ENCODE data around the gene UMAD1.

UMAD1 gene

DNA sequence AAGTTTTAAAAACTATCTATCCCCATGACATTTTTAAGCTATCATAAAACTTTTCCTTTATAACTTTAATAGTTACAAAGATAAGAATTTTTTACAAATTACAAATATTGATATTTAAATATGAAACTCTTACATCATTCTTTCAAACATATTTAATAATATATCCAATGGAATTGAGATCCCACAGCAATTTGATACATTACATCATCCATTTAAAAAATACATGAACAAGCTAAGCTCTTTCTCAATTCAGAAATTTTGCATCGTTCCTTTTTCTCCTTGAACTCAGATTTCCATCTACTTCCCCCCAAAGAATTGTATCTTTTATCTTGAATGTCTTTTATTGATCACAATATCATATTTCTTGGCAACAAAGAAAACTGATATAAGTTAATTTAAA, 209.6 kb downstream of the UMAD1 start:
- DNase-seq = no peak

GRCh38 chr7:7851381-7851780, 210.8 kb downstream of the UMAD1 start:
- DNase-seq = no peak

- DNase-seq = no peak
These were observed 211.4 kb downstream of the UMAD1 start for GRCh38 chr7:7851991-7852390.

DNA sequence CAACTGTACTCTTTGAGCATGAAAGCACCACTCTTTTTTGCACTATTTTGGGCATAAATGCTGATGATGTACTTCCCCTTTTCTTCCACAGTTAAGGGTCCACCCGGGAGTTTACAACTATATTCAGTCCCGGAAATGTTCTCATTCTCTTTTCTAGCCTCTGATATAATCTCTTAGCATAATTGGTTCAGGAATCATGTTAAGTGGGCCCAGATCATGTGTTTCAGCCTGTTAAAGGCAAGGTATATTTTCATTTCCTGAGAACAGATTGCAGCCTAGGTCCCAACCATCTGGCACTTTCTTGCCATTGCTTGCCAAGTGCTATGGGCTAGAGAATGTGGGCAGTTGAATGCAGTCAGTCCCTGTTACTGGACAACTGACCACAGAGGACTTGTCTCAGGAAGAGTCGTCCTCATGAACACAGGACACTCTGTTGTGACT, 216.6 kb downstream of the UMAD1 start:
- no peak for DNase-seq

GRCh38 chr7:7858559-7858958, 218.0 kb downstream of the UMAD1 start:
- no peak for DNase-seq

DNA sequence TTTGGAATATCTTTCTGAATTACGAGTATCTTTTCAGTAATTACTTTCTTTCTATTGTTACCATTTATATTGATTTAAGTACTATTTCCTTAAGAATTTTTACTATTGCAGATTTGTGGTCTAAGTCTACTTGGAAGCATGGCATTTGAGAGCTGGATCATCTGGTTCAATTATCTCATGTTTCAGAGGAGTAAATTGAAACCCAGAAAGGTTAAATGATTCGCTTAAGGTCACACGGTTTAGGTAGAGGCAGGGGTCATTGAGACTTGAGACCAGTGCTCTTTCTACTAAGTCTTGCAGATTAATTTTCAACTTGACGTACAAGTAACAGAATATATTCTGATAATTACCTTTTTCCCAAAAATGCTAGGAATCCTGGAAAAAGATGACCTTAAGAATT, 218.9 kb downstream of the UMAD1 start:
- DNase-seq = no peak

DNA sequence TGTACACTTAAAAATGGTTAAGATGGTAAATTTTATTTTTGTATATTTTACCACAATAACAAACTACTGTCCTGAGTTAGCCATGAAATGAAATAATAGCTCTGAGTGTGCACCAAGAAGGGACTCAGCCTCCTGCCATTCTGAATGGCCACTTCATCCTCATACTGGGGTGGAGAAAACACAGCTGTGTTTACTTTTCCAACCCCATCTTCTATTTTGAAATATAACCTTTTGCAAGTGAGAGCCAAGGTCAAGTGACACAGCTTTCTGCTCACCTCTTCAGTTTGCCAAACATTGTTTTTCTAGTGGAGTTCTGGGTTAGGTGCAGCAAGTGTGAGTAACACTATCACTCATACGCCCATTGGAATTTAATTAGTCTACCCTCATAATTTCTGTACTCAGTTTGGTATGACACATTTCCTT, 220.7 kb downstream of the UMAD1 start:
- DNase-seq = peak; percentile 90

GRCh38 chr7:7862393-7862792, 221.8 kb downstream of the UMAD1 start:
- no peak for DNase-seq

- DNase-seq = peak; percentile 4
These were observed 227.5 kb downstream of the UMAD1 start for GRCh38 chr7:7867846-7868571.

DNA sequence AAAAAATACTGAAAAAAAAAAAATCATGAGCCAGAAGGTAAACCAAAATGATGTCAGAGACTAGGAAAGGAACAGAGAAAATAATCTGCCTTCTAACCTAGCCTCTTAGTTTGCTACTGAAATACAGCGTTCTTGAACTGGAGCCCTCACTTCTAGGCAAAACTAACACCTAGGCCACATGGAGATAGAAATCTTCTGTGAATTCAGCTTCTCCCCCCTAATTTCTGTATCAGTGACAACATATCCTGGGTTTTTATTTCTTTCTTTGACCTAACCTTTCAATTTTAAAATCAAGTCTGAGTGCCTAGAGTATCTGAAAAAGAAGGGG, 228.0 kb downstream of the UMAD1 start:
- no peak for DNase-seq

DNA sequence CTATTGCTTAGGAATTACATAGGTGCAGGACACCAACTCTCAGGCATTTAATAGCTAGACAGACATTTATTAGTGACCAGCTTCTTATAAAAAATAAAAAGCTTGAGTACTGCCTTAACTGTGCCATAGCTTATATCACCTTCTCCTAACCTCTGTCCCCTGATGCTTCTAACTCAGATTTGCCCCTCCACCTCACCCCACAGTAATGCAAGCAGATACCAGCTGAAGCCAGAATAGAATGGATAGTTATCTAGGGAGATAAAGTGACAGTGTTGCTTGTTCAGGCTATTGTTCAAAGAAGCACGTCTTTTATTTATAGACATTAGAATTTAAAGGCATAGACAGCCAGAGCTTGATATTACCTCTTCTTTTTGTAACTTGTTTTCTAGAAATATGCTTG, 228.5 kb downstream of the UMAD1 start:
- peak; percentile 56 for DNase-seq

DNA sequence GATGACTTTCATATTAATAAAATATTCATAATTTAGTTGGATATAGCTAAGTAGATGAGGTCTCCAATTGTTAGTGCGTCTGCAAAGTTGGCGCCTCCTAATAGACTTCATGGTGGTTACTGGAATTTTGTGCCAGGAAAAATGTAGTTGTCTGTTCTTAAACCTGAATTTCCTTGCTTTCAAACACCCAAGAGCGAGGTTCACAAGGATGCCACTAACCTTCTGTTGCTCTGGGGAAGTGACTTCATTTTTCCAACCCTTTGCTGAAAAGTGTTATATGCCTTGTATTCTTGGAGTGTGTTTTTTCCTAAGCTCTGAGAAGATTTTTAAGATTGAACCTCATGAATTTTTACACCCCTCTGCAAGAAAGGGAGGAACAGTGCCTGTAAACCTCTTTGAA, 229.1 kb downstream of the UMAD1 start:
- DNase-seq = no peak

DNA sequence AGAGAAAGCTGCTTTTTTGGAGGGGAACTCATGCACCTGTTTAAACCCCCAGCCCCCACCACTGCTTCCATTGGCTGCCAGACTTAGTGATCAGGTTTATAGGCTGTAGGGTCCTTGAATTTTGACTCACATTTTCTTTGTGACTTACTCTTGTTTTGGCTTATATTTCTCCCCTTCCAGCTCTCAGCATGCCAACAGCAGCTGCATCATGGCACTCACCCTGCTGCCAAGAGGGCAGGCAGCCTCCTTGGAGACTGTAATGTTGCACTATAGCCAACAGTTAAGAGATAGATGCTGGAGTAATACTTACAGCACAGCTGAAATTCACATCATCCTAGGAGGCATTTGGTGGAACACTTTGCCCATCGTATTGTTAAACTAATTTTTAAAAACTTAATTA, 230.0 kb downstream of the UMAD1 start:
- no peak for DNase-seq

- no peak for DNase-seq
These were observed 235.9 kb downstream of the UMAD1 start for GRCh38 chr7:7876419-7876818.

- DNase-seq = no peak
These were observed 241.0 kb downstream of the UMAD1 start for GRCh38 chr7:7881581-7881980.

DNA sequence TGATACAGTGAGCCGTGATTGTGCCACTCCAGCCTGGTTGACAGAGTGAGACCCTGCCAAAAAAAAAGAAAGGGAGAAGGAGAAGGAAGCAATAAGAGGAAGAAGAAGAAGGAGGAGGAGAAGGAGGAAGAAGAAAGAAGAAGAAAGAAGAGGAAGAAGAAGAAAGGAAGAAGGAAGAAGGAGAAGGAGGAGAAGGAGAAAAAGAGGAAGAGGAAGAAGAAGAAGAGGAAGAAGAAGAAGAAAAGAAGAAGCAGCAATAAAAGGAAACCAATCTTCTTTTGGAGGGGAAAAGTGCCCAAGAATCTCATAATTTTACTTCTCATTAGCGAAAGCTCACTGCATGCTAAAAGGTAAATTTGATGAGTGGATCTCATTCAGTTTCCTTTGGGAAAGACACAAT, 242.3 kb downstream of the UMAD1 start:
- no peak for DNase-seq

GRCh38 chr7:7883394-7883793, 242.8 kb downstream of the UMAD1 start:
- DNase-seq = no peak

DNA sequence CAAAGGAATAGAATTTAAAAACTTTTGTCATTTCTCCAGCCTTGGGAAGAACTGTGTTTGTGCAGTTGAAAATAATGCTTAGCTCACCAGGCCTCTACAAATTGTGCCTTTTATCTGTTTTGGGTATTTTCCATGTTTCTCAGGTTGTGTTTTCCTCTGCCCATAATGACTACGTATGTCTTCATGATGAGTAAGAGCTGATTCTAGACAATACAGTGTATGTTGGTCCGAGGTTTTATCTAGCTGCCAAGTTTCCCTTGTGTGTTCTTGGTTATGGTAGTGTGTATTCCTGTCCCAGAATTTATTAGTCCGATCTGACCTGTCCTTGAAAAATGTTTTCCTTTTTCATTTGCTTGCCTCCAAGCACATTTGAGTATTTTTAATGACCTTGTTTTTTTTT, 244.3 kb downstream of the UMAD1 start:
- no peak for DNase-seq

GRCh38 chr7:7889791-7890568, 249.4 kb downstream of the UMAD1 start:
- DNase-seq = no peak

GRCh38 chr7:7895004-7895650, 254.6 kb downstream of the UMAD1 start:
- DNase-seq = peak; percentile 26

GRCh38 chr7:7895754-7896153, 255.2 kb downstream of the UMAD1 start:
- DNase-seq = peak; percentile 79

DNA sequence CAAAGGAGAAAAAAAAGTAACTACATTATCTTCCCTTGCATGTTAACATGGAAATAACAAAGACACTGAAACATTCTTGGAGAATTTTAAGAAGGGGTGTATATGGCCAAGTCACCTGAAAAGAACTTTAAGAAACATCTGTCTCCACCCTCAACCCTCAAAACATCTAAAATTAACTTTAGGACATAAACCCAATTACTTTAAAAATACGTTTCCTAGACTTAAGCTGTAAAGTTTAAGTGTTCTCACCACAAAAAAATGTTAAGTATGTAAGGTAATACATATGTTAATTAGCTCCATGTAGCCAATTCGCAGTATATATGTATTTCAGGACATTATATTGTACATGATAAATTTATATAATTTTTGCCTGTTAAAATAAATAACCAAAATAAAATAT, 257.0 kb downstream of the UMAD1 start:
- DNase-seq = no peak

- DNase-seq = no peak
These were observed 257.5 kb downstream of the UMAD1 start for GRCh38 chr7:7897949-7898515.

GRCh38 chr7:7902845-7903244, 262.3 kb downstream of the UMAD1 start:
- no peak for DNase-seq

Data from NCI-H146 (cell line).